IPS-NIHi7 (cell line): ENCODE data around the gene GPR52.

Experiments
- DNase-seq: peaks from one replicate; pipeline ENCODE4 v3.0.0; 2012; ENCODE audit warnings: mixed read lengths; ENCODE audit errors: extremely low spot score

The GPR52 gene

GRCh38 chr1:174466607-174467006 lies 18.8 kb downstream of the GPR52 start:
- DNase-seq: no peak

GRCh38 chr1:174469052-174469451 lies 21.3 kb downstream of the GPR52 start:
- no peak for DNase-seq

- DNase-seq: no peak
Measured at GRCh38 chr1:174469687-174470086, 21.9 kb downstream of the GPR52 start.

GRCh38 chr1:174479281-174479680 lies 31.5 kb downstream of the GPR52 start:
- no peak for DNase-seq

- DNase-seq: no peak
Measured at GRCh38 chr1:174480324-174480723, 32.6 kb downstream of the GPR52 start.

- DNase-seq: no peak
Measured at GRCh38 chr1:174491606-174492005, 43.8 kb downstream of the GPR52 start.

GRCh38 chr1:174497478-174497877 lies 49.7 kb downstream of the GPR52 start:
- no peak for DNase-seq
